ENCODE measurements around the gene CRABP2. TPM values are rescaled to one million over a fixed set of nuclear protein-coding genes. Genes with fewer than 3 reads are reported as not detected.

The CRABP2 gene
- total and polyA plus RNA-seq, 2 experiments from 2014 or later, result 45.9 to 137 TPM

DNA sequence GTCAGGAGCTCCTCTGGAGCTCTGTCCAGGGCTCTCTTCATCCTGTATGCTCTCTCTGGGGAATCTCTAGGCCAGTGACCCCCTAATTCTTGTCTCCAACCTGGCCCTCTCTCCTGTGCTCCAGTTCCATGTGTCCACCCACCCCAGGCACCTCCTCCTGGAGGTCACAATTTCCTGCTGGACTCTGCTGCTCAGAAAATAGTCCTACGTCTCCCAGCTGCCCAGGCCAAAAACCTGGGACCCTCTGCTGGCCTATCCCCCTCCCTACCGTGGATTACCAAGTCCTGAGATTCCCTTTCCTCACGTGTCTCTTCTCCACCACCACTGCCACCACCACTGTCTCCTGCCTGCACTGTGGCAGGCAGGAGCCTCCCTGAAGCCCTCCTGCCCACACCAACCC, 39.8 kb downstream of the CRABP2 start (continued):
- TF ChIP-seq, protein P1, sequence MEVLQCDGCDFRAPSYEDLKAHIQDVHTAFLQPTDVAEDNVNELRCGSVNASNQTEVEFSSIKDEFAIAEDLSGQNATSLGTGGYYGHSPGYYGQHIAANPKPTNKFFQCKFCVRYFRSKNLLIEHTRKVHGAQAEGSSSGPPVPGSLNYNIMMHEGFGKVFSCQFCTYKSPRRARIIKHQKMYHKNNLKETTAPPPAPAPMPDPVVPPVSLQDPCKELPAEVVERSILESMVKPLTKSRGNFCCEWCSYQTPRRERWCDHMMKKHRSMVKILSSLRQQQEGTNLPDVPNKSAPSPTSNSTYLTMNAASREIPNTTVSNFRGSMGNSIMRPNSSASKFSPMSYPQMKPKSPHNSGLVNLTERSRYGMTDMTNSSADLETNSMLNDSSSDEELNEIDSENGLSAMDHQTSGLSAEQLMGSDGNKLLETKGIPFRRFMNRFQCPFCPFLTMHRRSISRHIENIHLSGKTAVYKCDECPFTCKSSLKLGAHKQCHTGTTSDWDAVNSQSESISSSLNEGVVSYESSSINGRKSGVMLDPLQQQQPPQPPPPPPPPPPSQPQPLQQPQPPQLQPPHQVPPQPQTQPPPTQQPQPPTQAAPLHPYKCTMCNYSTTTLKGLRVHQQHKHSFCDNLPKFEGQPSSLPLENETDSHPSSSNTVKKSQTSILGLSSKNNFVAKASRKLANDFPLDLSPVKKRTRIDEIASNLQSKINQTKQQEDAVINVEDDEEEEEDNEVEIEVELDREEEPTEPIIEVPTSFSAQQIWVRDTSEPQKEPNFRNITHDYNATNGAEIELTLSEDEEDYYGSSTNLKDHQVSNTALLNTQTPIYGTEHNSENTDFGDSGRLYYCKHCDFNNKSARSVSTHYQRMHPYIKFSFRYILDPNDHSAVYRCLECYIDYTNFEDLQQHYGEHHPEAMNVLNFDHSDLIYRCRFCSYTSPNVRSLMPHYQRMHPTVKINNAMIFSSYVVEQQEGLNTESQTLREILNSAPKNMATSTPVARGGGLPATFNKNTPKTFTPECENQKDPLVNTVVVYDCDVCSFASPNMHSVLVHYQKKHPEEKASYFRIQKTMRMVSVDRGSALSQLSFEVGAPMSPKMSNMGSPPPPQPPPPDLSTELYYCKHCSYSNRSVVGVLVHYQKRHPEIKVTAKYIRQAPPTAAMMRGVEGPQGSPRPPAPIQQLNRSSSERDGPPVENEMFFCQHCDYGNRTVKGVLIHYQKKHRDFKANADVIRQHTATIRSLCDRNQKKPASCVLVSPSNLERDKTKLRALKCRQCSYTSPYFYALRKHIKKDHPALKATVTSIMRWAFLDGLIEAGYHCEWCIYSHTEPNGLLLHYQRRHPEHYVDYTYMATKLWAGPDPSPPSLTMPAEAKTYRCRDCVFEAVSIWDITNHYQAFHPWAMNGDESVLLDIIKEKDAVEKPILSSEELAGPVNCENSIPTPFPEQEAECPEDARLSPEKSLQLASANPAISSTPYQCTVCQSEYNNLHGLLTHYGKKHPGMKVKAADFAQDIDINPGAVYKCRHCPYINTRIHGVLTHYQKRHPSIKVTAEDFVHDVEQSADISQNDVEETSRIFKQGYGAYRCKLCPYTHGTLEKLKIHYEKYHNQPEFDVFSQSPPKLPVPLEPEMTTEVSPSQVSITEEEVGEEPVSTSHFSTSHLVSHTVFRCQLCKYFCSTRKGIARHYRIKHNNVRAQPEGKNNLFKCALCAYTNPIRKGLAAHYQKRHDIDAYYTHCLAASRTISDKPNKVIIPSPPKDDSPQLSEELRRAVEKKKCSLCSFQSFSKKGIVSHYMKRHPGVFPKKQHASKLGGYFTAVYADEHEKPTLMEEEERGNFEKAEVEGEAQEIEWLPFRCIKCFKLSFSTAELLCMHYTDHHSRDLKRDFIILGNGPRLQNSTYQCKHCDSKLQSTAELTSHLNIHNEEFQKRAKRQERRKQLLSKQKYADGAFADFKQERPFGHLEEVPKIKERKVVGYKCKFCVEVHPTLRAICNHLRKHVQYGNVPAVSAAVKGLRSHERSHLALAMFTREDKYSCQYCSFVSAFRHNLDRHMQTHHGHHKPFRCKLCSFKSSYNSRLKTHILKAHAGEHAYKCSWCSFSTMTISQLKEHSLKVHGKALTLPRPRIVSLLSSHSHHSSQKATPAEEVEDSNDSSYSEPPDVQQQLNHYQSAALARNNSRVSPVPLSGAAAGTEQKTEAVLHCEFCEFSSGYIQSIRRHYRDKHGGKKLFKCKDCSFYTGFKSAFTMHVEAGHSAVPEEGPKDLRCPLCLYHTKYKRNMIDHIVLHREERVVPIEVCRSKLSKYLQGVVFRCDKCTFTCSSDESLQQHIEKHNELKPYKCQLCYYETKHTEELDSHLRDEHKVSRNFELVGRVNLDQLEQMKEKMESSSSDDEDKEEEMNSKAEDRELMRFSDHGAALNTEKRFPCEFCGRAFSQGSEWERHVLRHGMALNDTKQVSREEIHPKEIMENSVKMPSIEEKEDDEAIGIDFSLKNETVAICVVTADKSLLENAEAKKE (CRISPR knock-in tag; IDR thresholded peaks at IDR 0.05), result no peak
- no peak for TF ChIP-seq ZNF114 (CRISPR knock-in tag; IDR thresholded peaks at IDR 0.05)
- TF ChIP-seq JUNB (IDR thresholded peaks at IDR 0.05; ENCODE audit: unreplicated experiment), result no peak
- TF ChIP-seq CREB1 (CRISPR knock-in tag; IDR thresholded peaks at IDR 0.05; ENCODE audit: low read depth), result no peak
- TF ChIP-seq, protein P2, sequence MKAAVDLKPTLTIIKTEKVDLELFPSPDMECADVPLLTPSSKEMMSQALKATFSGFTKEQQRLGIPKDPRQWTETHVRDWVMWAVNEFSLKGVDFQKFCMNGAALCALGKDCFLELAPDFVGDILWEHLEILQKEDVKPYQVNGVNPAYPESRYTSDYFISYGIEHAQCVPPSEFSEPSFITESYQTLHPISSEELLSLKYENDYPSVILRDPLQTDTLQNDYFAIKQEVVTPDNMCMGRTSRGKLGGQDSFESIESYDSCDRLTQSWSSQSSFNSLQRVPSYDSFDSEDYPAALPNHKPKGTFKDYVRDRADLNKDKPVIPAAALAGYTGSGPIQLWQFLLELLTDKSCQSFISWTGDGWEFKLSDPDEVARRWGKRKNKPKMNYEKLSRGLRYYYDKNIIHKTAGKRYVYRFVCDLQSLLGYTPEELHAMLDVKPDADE (IDR thresholded peaks at IDR 0.05), result no peak
- no peak for TF ChIP-seq EZH2 (IDR thresholded peaks at IDR 0.05; ENCODE audit: low read depth, unreplicated experiment)
- no peak for TF ChIP-seq POLR2AphosphoS5 (IDR thresholded peaks at IDR 0.05; ENCODE audit: low read depth)
- TF ChIP-seq, protein P3, sequence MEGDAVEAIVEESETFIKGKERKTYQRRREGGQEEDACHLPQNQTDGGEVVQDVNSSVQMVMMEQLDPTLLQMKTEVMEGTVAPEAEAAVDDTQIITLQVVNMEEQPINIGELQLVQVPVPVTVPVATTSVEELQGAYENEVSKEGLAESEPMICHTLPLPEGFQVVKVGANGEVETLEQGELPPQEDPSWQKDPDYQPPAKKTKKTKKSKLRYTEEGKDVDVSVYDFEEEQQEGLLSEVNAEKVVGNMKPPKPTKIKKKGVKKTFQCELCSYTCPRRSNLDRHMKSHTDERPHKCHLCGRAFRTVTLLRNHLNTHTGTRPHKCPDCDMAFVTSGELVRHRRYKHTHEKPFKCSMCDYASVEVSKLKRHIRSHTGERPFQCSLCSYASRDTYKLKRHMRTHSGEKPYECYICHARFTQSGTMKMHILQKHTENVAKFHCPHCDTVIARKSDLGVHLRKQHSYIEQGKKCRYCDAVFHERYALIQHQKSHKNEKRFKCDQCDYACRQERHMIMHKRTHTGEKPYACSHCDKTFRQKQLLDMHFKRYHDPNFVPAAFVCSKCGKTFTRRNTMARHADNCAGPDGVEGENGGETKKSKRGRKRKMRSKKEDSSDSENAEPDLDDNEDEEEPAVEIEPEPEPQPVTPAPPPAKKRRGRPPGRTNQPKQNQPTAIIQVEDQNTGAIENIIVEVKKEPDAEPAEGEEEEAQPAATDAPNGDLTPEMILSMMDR (conservative IDR thresholded peaks at IDR 0.05; ENCODE audit: low read depth in 2 of 2), result no peak
- TF ChIP-seq, protein P4, sequence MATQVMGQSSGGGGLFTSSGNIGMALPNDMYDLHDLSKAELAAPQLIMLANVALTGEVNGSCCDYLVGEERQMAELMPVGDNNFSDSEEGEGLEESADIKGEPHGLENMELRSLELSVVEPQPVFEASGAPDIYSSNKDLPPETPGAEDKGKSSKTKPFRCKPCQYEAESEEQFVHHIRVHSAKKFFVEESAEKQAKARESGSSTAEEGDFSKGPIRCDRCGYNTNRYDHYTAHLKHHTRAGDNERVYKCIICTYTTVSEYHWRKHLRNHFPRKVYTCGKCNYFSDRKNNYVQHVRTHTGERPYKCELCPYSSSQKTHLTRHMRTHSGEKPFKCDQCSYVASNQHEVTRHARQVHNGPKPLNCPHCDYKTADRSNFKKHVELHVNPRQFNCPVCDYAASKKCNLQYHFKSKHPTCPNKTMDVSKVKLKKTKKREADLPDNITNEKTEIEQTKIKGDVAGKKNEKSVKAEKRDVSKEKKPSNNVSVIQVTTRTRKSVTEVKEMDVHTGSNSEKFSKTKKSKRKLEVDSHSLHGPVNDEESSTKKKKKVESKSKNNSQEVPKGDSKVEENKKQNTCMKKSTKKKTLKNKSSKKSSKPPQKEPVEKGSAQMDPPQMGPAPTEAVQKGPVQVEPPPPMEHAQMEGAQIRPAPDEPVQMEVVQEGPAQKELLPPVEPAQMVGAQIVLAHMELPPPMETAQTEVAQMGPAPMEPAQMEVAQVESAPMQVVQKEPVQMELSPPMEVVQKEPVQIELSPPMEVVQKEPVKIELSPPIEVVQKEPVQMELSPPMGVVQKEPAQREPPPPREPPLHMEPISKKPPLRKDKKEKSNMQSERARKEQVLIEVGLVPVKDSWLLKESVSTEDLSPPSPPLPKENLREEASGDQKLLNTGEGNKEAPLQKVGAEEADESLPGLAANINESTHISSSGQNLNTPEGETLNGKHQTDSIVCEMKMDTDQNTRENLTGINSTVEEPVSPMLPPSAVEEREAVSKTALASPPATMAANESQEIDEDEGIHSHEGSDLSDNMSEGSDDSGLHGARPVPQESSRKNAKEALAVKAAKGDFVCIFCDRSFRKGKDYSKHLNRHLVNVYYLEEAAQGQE (IDR thresholded peaks at IDR 0.05; ENCODE audit: unreplicated experiment), result no peak
- TF ChIP-seq NANOG (IDR thresholded peaks at IDR 0.05; ENCODE audit: borderline replicate concordance), result no peak
